ENCODE measurements around the gene TEX264.
"Not testable (repeated sequence)": the region's sequence is repeated elsewhere in the genome, so short reads cannot be mapped to it uniquely, and the experiment has no call there.

The TEX264 gene, protein sequence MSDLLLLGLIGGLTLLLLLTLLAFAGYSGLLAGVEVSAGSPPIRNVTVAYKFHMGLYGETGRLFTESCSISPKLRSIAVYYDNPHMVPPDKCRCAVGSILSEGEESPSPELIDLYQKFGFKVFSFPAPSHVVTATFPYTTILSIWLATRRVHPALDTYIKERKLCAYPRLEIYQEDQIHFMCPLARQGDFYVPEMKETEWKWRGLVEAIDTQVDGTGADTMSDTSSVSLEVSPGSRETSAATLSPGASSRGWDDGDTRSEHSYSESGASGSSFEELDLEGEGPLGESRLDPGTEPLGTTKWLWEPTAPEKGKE

GRCh38 chr3:51670823-51671733 is at the start of gene TEX264:
TEX264 (plus strand) TSS chr3:51671252; CDS start chr3:51674305, 3,053 bp downstream.
- DNase-seq, result peak; percentile 92

GRCh38 chr3:51622413-51622812 is 48.6 kb upstream of the TEX264 start:
- DNase-seq, result no peak

GRCh38 chr3:51622868-51623267 is 48.2 kb upstream of the TEX264 start:
- no peak for DNase-seq

DNA sequence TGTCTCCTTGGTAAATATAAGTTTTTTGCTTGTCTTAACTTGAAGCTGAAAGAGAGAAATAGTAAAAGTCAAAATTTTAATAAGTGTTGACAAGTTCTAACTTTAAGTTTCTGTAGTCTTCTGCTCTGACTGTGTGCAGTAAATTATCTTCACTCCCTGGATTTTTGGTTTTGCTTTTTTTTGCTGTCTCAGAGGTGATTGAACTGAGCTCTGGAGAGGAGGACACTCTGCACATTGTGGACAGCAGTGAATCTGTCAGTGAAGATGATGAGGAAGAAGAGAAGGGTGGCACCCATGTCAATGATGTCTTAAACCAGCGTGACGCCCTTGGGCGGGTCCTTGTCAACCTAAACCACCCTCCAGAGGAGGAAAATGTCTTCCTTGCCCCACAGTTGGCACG is 40.5 kb upstream of the TEX264 start:
- DNase-seq, result no peak

- DNase-seq, result no peak
These were observed 33.7 kb upstream of the TEX264 start for GRCh38 chr3:51637144-51637940.

GRCh38 chr3:51637941-51638471 is 33.0 kb upstream of the TEX264 start:
- peak; percentile 14 for DNase-seq

DNA sequence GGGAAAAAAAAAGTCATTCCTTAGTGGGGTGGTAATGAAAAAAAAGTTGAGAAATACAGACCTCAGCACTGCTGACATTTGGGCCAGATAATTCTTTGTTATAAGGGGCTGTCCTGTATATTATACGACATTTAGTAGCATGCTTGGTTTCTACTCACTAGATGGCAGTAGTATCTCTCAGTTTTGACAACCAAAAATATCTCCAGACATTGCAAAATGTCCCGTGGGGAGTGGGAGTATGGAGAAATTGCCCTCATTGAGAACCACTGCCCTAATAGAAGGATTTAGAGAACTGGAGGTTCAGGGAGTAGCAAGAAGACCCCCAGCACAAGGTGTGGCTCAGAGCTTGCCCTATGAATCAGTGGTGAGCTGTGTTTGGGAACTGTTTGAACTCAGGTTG is 28.6 kb upstream of the TEX264 start:
- peak; percentile 17 for DNase-seq

GRCh38 chr3:51646091-51646490 is 25.0 kb upstream of the TEX264 start:
- DNase-seq, result no peak

- not testable (repeated sequence) for DNase-seq
These were observed 18.9 kb upstream of the TEX264 start for GRCh38 chr3:51652103-51652502.

DNA sequence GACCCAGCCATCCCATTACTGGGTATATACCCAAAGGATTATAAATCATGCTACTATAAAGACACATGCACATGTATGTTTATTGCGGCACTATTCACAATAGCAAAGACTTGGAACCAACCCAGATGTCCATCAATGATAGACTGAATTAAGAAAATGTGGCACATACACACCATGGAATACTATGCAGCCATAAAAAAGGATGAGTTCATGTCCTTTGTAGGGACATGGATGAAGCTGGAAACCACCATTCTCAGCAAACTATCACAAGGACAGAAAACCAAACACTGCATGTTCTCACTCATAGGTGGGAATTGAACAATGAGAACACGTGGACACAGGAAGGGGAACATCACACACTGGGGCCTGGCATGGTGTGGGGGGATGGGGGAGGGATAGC is 17.6 kb upstream of the TEX264 start:
- DNase-seq, result not testable (repeated sequence)

DNA sequence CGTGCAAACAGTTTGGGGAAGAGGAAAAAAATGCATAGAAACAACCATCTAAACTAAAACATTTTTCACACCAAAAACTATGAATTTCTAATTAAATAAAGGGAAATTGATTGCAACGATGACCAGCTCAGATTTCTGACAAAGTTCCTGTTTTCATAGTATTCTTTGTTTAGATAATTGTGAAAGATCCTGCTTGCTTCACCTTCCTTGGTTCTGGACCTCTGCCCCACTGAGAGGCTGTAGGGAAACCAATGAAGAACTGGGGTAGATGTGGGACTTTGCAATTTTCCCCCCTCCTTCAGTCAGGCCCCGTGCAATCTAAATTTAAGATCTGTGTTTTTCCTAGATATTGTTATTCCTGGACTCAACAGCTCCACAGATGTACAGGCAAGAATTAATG is 13.8 kb upstream of the TEX264 start:
- no peak for DNase-seq

GRCh38 chr3:51659942-51660341 is 11.1 kb upstream of the TEX264 start:
- no peak for DNase-seq

DNA sequence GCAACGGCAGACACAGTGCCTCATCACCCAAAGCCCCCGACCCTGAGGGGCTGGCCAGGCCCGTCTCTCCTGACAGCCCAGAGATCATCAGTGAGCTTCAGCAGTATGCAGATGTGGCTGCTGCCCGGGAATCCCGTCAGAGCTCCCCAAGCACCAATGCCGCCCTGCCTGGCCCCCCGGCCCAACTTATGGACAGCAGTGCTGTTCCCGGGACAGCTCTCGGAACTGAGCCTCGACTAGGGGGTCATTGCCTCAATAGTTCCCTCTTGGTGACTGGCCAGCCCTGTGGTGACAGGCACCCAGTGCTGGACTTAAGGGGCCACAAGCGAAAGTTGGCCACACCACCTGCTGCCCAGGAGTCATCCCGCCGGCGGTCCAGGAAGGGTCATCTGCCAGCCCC is 8.6 kb upstream of the TEX264 start:
- DNase-seq, result no peak

GRCh38 chr3:51668756-51669155 is 2.3 kb upstream of the TEX264 start:
- no peak for DNase-seq

GRCh38 chr3:51669241-51670052 is 1.6 kb upstream of the TEX264 start:
- peak; percentile 79 for DNase-seq

DNA sequence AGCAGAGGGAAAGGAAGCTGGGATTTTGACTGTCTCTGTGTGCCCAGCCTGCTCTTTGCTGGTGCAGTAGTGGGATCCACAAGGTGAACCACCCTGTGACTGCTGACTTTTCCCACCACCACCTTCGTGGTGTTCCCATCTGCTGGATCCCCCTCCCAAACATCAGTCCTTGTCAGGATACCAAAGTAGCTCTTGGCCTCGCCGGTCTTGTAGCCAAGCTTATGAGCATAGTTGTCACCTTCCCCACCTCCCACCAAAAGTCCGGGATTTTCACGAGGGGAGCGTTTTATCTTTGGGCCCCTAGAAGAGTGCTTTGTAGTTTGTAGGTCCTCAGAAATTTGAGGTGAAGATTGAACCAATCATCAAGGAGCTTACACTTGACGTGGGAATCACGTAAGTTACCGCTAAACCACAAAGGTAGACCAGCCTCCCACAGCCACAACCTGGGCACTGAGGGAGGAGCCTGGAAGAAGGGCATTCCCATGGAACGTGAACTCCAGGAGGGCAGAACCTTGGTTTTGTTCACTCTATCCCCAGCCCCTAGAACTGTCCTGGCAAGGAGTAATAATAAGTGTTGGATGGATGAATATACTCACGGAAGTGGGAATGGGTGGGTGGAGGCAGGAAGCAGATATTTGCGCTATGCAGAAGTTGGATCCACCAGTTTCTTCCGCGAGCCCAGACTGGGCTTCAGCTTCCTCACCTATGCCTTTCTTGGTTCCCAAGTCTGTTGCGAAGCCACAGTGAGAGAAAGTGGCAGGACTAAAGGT is 814 bp upstream of the TEX264 start:
- DNase-seq, result peak; percentile 40

GRCh38 chr3:51671734-51672475 is 853 bp downstream of the TEX264 start:
- peak; percentile 52 for DNase-seq

- DNase-seq, result no peak
These were observed 2.2 kb downstream of the TEX264 start for GRCh38 chr3:51673181-51673801.

- DNase-seq, result no peak
These were observed 3.0 kb downstream of the TEX264 start for GRCh38 chr3:51673802-51674654.

All from CD4-positive, alpha-beta T cell treated with Interleukin-4 for 4 hours (primary cell).